ENCODE data around the gene TFB2M.

- TF ChIP-seq CTCF (IDR thresholded peaks at IDR 0.05) (no peak), POLR2A (IDR thresholded peaks at IDR 0.05) (no peak)
These were observed 28.6 kb downstream of the TFB2M start for GRCh38 chr1:246537441-246537840.

Data from lower leg skin (tissue), 3 donors.